ENCODE results near the gene ISG20. TPM values are rescaled to one million over a fixed set of nuclear protein-coding genes. Genes with fewer than 3 reads are reported as not detected.
A peak's percentile ranks its signal among the peaks of the same experiment; 100 is the strongest.

The ISG20 gene
- total RNA-seq, 2 experiments from 2014 or later: 209 to 215 TPM

GRCh38 chr15:88702983-88703382 is 64.2 kb downstream of the ISG20 start:
- no peak overlapping the region for H3K4me3 Mint-ChIP-seq
- H3K27me3 Mint-ChIP-seq: peaks cover 46% of the 10 kb centered on the region
- DNase-seq (no peak), ATAC-seq (ENCODE audit: low read depth) (no peak)
- no peaks in the 10 kb centered on the region for H3K36me3 Mint-ChIP-seq
- no peaks in the 10 kb centered on the region for H3K9me3 Mint-ChIP-seq
- H3K4me1 Mint-ChIP-seq: peaks cover 11% of the 10 kb centered on the region
- POLR2A ChIA-PET: no interaction called here
- no peak overlapping the region for H3K27ac Mint-ChIP-seq

- ATAC-seq (ENCODE audit: low read depth) (no peak), DNase-seq (no peak)
- Mint-ChIP-seq H3K9me3 (no peaks in the 10 kb centered on the region), H3K4me3 (no peak overlapping the region), H3K36me3 (no peaks in the 10 kb centered on the region), H3K27me3 (peaks cover 44% of the 10 kb centered on the region), H3K4me1 (peaks cover 11% of the 10 kb centered on the region), H3K27ac (no peak overlapping the region)
- POLR2A ChIA-PET: no interaction called here
Observed at GRCh38 chr15:88703533-88703932, 64.7 kb downstream of the ISG20 start.

- POLR2A ChIA-PET: no interaction called here
- no peaks in the 10 kb centered on the region for H3K9me3 Mint-ChIP-seq
- no peak for ATAC-seq (ENCODE audit: low read depth)
- H3K27me3 Mint-ChIP-seq: peaks cover 33% of the 10 kb centered on the region
- H3K4me3 Mint-ChIP-seq: peak overlapping the region; percentile 63
- H3K27ac Mint-ChIP-seq: no peak overlapping the region
- DNase-seq: no peak
- peaks cover 11% of the 10 kb centered on the region for H3K4me1 Mint-ChIP-seq
- H3K36me3 Mint-ChIP-seq: no peaks in the 10 kb centered on the region
Observed at GRCh38 chr15:88704791-88705768, 66.3 kb downstream of the ISG20 start.

GRCh38 chr15:88705769-88706165 is 67.0 kb downstream of the ISG20 start:
- DNase-seq: no peak
- H3K27me3 Mint-ChIP-seq: peaks cover 33% of the 10 kb centered on the region
- POLR2A ChIA-PET: no interaction called here
- H3K36me3 Mint-ChIP-seq: no peaks in the 10 kb centered on the region
- peaks cover 11% of the 10 kb centered on the region for H3K4me1 Mint-ChIP-seq
- ATAC-seq (ENCODE audit: low read depth): no peak
- no peaks in the 10 kb centered on the region for H3K9me3 Mint-ChIP-seq
- no peak overlapping the region for H3K27ac Mint-ChIP-seq
- peak overlapping the region; percentile 43 for H3K4me3 Mint-ChIP-seq

Small RNA genes within 50 kb of the gene (microRNA-seq; reads per million reads assigned to microRNA genes)
- gene MIR1179 (4.9 reads per million), gene MIR3529 (not detected), gene MIR7-2 (not detected)

Other genes starting within 250 kb of the ISG20 start
- gene MRPL46, start 171.6 kb upstream of the ISG20 start, total RNA-seq: 10 to 100 TPM; 28.4 to 29.2 TPM
- gene MRPS11, start 171.3 kb upstream of the ISG20 start, total RNA-seq: 10 to 100 TPM; 54.9 to 55.7 TPM
- 1 to 10 TPM; 4.4 to 4.8 TPM for gene DET1, start 92.3 kb upstream of the ISG20 start, total RNA-seq
- 10 to 100 TPM; 38.2 to 42.5 TPM for gene AEN, start 17.7 kb upstream of the ISG20 start, total RNA-seq
- gene ACAN, start 164.4 kb downstream of the ISG20 start, total RNA-seq: not detected

All from activated naive CD8-positive, alpha-beta T cell treated with anti-CD3 and anti-CD28 coated beads, Interleukin-2, amount 10 ng/mL, durations not matched to agents 7 days and 5 days (primary cell).